Neural cell (in vitro differentiated cells): Measurements from ENCODE around the gene TTC9C. TPM values are rescaled to one million over a fixed set of nuclear protein-coding genes. Genes with fewer than 3 reads are reported as not detected.

Experiments
- H2AFZ ChIP-seq: fragments of 200-600, 300-800 bp; sonication (generic), shearing (Covaris generic); 2 replicates; pipeline ENCODE4 v1.6.0; 2014; ENCODE audit warnings: low read depth, mild to moderate bottlenecking, antibody characterized with exemption, low read length, moderate library complexity
- H3F3A ChIP-seq: fragments of 200-600 bp; shearing (Covaris generic); 2 replicates; pipeline ENCODE4 v1.6.1; 2016; ENCODE audit warnings: mild to moderate bottlenecking, moderate library complexity, mixed read lengths, antibody characterized with exemption, low read length; ENCODE audit not compliant: insufficient read depth, poor library complexity, severe bottlenecking
- H3K27ac ChIP-seq: fragments of 200-600, 300-800 bp; sonication (generic), shearing (Covaris generic); 2 replicates; pipeline ENCODE4 v1.5.1; 2014; ENCODE audit warnings: mild to moderate bottlenecking, low read length, moderate library complexity
- H3K27me3 ChIP-seq: fragments of 300-800, 200-600 bp; sonication (generic), shearing (Covaris generic); 2 replicates; pipeline ENCODE4 v1.6.0; 2014; ENCODE audit warnings: mild to moderate bottlenecking, low read depth, low read length, moderate library complexity; ENCODE audit not compliant: insufficient read depth
- H3K36me3 ChIP-seq: fragments of 300-800, 200-600 bp; sonication (generic), shearing (Covaris generic); 2 replicates; pipeline ENCODE4 v1.5.1; 2014; ENCODE audit warnings: mild to moderate bottlenecking, antibody characterized with exemption, low read length, moderate library complexity; ENCODE audit not compliant: insufficient read depth
- H3K4me2 ChIP-seq: fragments of 300-800, 200-600 bp; sonication (generic), shearing (Covaris generic); 2 replicates; pipeline ENCODE4 v1.6.0; 2014; ENCODE audit warnings: mild to moderate bottlenecking, low read length
- H3K4me3 ChIP-seq: fragments of 300-800, 200-600 bp; sonication (generic), shearing (Covaris generic); 2 replicates; pipeline ENCODE4 v1.5.1; 2014; ENCODE audit warnings: mild to moderate bottlenecking, low read length, moderate library complexity
- H3K79me2 ChIP-seq: fragments of 200-600 bp; shearing (Covaris generic); replicated peaks from 2 replicates; pipeline ENCODE4 v1.6.0; 2014; ENCODE audit warnings: mild to moderate bottlenecking, low read length, moderate library complexity; ENCODE audit not compliant: insufficient read depth
- H3K9ac ChIP-seq: fragments of 300-800, 200-600 bp; sonication (generic), shearing (Covaris generic); 2 replicates; pipeline ENCODE4 v1.6.1; 2016; ENCODE audit warnings: mild to moderate bottlenecking, low read length, mixed read lengths
- H3K9me2 ChIP-seq: fragments of 200-600 bp; shearing (Covaris generic); 2 replicates; pipeline ENCODE4 v1.6.1; 2016; ENCODE audit warnings: mild to moderate bottlenecking, low read length, mixed read lengths; ENCODE audit not compliant: insufficient read depth
- H3K9me3 ChIP-seq: fragments of 200-600, 300-800 bp; sonication (generic), shearing (Covaris generic); 2 replicates; pipeline ENCODE4 v1.6.1; 2016; ENCODE audit warnings: mild to moderate bottlenecking, mixed run types, low read length, moderate library complexity, mixed read lengths
- H4K20me1 ChIP-seq: fragments of 200-600 bp; shearing (Covaris generic); 2 replicates; pipeline ENCODE4 v1.6.1; 2016; ENCODE audit warnings: mild to moderate bottlenecking, mixed run types; ENCODE audit not compliant: insufficient read depth
- EP300 ChIP-seq: fragments of 450-650 bp; conservative IDR thresholded peaks from 2 replicates; pipeline ENCODE4 v1.6.1; 2014; ENCODE audit warnings: antibody characterized with exemption, mild to moderate bottlenecking, moderate library complexity; ENCODE audit not compliant: poor library complexity, severe bottlenecking
- EZH2 ChIP-seq: fragments of 200-600, 300-800 bp; shearing (Covaris generic), sonication (generic); IDR thresholded peaks from 2 replicates; pipeline ENCODE4 v1.6.1; 2014; ENCODE audit warnings: antibody characterized with exemption, low read length, borderline replicate concordance, mild to moderate bottlenecking; ENCODE audit not compliant: insufficient read depth, poor library complexity, severe bottlenecking
- MXI1 ChIP-seq: fragments of 450-650 bp; conservative IDR thresholded peaks from 2 replicates; pipeline ENCODE4 v1.6.1; 2014; ENCODE audit warnings: antibody characterized with exemption, mild to moderate bottlenecking; ENCODE audit not compliant: poor library complexity, severe bottlenecking
- POLR2AphosphoS5 ChIP-seq: IDR thresholded peaks from 2 replicates; pipeline ENCODE4 v1.6.1; 2012
- RAD21 ChIP-seq: fragments of 450-650 bp; conservative IDR thresholded peaks from 2 replicates; pipeline ENCODE4 v1.6.1; 2014; ENCODE audit warnings: antibody characterized with exemption, mild to moderate bottlenecking, moderate library complexity
- SMC3 ChIP-seq: fragments of 450-650 bp; conservative IDR thresholded peaks from 2 replicates; pipeline ENCODE4 v1.6.1; 2014; ENCODE audit warnings: antibody characterized with exemption, mild to moderate bottlenecking, moderate library complexity; ENCODE audit not compliant: poor library complexity
- TAF1 ChIP-seq: IDR thresholded peaks from 2 replicates; pipeline ENCODE4 v1.6.1; 2012; ENCODE audit warnings: low read depth
- polyA plus RNA-seq: library from polyadenylated mRNA; depleted of rRNA; stranded (reverse); fragments of >200 nt; gene quantifications from 2 replicates; pipeline ENCODE4 v1.2.3, GENCODE V29; 2014
- TF ChIP-seq, protein P1 (sequence below): fragments of 450-650 bp; IDR thresholded peaks from 2 replicates; pipeline ENCODE4 v1.5.1; 2014; ENCODE audit warnings: antibody characterized with exemption, mild to moderate bottlenecking, moderate library complexity; ENCODE audit not compliant: poor library complexity, severe bottlenecking
- TF ChIP-seq, protein P2 (sequence below): IDR thresholded peaks from 2 replicates; pipeline ENCODE4 v1.6.1; 2012; ENCODE audit warnings: borderline replicate concordance

The TTC9C gene
- polyA plus RNA-seq, 1 donor from 2014 or later = 48.6 TPM

DNA sequence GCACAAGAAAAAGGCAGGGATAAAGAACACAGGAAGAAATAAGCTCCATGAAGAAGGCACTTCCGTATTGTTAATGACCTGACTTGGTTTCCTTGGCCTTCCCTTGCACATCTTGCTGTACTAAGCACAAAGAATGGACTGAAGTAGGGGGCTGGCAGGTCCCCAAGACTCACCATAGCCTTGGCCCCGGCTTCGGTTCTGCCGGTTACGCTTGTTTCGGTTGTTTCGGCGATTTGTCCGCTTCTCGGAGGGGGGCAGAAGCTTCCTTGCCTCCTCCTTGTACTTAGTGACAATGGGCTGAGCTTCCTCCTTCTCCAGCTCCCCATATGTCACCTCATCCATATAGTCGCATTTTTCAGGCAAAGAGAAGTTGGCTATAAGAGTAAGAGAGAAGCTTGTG is 11.5 kb upstream of the TTC9C start:
- H3F3A ChIP-seq = no peaks in the 10 kb centered on the region
- peaks cover 12% of the 10 kb centered on the region for H3K79me2 ChIP-seq
- H2AFZ ChIP-seq = no peak overlapping the region
- H3K27me3 ChIP-seq = no peaks in the 10 kb centered on the region
- no peaks in the 10 kb centered on the region for H3K9me2 ChIP-seq
- H3K4me2 ChIP-seq = no peak overlapping the region
- H3K9me3 ChIP-seq = no peaks in the 10 kb centered on the region
- no peak overlapping the region for H3K9ac ChIP-seq
- H3K4me3 ChIP-seq = no peak overlapping the region
- no peaks in the 10 kb centered on the region for H4K20me1 ChIP-seq
- H3K27ac ChIP-seq = no peak overlapping the region
- TF ChIP-seq EZH2 (no peak), TAF1 (no peak), SMC3 (no peak), EP300 (no peak), POLR2AphosphoS5 (no peak)
- peaks cover 18% of the 10 kb centered on the region for H3K36me3 ChIP-seq

DNA sequence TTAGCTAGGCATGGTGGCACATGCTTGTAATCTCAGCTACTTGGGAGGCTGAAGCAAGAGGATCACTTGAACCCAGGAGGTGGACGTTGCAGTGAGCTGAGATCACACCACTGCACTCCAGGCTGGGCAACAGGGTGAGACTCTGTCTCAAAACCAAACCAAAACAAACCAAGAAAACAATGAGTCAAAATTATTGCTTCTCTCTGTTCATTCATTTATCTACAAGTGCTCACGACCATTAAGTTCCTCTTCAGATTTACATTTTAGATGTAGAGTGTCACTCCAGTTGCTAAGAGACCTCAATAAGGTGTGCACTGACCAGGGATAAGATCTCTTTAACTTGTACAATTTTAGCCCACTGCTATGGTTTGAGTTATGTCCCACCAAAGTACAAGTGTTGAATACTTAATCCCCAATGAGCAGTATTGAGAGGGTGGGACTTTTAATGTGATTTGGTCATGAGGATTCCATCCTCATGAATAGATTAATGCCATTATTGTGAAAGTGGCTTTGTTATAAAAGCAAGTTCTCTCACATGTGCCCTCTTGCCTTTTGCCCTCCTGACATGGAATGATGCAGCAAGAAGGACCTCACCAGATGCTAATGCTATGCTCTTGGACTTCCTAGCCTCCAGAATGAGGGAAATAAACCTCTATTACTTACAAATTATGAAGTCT is 8.8 kb upstream of the TTC9C start:
- H3K27ac ChIP-seq = no peak overlapping the region
- H3K9me2 ChIP-seq = no peaks in the 10 kb centered on the region
- no peaks in the 10 kb centered on the region for H3F3A ChIP-seq
- H3K79me2 ChIP-seq = peaks cover 35% of the 10 kb centered on the region
- H3K36me3 ChIP-seq = peaks cover 30% of the 10 kb centered on the region
- TF ChIP-seq MXI1 (no peak), EP300 (no peak), SMC3 (no peak), POLR2AphosphoS5 (no peak), TAF1 (no peak), RAD21 (no peak)
- H3K4me2 ChIP-seq = no peak overlapping the region
- H3K27me3 ChIP-seq = no peaks in the 10 kb centered on the region
- H4K20me1 ChIP-seq = no peaks in the 10 kb centered on the region
- no peak overlapping the region for H2AFZ ChIP-seq
- no peaks in the 10 kb centered on the region for H3K9me3 ChIP-seq
- no peak overlapping the region for H3K9ac ChIP-seq
- H3K4me3 ChIP-seq = no peak overlapping the region

DNA sequence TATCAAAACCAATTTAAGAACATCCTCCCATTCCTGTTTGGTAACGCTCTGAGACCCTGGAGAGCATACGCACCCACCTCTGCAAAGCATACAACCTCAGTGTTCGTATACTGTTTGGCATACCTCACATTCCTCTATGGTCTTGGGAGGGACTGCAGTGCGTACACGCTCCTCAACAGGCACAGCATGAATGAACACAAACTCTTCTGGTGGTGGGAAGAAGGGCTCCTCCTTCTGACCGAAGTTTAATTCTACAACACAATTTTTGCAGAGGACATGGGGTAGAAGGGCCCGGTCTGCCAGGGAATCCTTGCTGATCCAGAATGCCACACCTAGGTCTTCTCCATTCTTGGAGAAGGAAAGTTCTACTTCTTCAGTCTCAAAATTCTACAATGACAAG is 6.3 kb upstream of the TTC9C start:
- H3K4me2 ChIP-seq = no peak overlapping the region
- H3K9me2 ChIP-seq = no peaks in the 10 kb centered on the region
- peaks cover 30% of the 10 kb centered on the region for H3K36me3 ChIP-seq
- peaks cover 5% of the 10 kb centered on the region for H3F3A ChIP-seq
- H3K79me2 ChIP-seq = peaks cover 57% of the 10 kb centered on the region
- no peaks in the 10 kb centered on the region for H3K9me3 ChIP-seq
- H4K20me1 ChIP-seq = peaks cover 3% of the 10 kb centered on the region
- TF ChIP-seq, protein P1, sequence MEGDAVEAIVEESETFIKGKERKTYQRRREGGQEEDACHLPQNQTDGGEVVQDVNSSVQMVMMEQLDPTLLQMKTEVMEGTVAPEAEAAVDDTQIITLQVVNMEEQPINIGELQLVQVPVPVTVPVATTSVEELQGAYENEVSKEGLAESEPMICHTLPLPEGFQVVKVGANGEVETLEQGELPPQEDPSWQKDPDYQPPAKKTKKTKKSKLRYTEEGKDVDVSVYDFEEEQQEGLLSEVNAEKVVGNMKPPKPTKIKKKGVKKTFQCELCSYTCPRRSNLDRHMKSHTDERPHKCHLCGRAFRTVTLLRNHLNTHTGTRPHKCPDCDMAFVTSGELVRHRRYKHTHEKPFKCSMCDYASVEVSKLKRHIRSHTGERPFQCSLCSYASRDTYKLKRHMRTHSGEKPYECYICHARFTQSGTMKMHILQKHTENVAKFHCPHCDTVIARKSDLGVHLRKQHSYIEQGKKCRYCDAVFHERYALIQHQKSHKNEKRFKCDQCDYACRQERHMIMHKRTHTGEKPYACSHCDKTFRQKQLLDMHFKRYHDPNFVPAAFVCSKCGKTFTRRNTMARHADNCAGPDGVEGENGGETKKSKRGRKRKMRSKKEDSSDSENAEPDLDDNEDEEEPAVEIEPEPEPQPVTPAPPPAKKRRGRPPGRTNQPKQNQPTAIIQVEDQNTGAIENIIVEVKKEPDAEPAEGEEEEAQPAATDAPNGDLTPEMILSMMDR = no peak
- TF ChIP-seq MXI1 (no peak), EZH2 (no peak), TAF1 (no peak), SMC3 (no peak), RAD21 (no peak), EP300 (no peak), POLR2AphosphoS5 (no peak)
- TF ChIP-seq, protein P2, sequence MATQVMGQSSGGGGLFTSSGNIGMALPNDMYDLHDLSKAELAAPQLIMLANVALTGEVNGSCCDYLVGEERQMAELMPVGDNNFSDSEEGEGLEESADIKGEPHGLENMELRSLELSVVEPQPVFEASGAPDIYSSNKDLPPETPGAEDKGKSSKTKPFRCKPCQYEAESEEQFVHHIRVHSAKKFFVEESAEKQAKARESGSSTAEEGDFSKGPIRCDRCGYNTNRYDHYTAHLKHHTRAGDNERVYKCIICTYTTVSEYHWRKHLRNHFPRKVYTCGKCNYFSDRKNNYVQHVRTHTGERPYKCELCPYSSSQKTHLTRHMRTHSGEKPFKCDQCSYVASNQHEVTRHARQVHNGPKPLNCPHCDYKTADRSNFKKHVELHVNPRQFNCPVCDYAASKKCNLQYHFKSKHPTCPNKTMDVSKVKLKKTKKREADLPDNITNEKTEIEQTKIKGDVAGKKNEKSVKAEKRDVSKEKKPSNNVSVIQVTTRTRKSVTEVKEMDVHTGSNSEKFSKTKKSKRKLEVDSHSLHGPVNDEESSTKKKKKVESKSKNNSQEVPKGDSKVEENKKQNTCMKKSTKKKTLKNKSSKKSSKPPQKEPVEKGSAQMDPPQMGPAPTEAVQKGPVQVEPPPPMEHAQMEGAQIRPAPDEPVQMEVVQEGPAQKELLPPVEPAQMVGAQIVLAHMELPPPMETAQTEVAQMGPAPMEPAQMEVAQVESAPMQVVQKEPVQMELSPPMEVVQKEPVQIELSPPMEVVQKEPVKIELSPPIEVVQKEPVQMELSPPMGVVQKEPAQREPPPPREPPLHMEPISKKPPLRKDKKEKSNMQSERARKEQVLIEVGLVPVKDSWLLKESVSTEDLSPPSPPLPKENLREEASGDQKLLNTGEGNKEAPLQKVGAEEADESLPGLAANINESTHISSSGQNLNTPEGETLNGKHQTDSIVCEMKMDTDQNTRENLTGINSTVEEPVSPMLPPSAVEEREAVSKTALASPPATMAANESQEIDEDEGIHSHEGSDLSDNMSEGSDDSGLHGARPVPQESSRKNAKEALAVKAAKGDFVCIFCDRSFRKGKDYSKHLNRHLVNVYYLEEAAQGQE = no peak
- H3K27me3 ChIP-seq = no peaks in the 10 kb centered on the region
- H2AFZ ChIP-seq = no peak overlapping the region
- H3K4me3 ChIP-seq = no peak overlapping the region
- H3K27ac ChIP-seq = no peak overlapping the region
- H3K9ac ChIP-seq = no peak overlapping the region
